ENCODE measurements around the gene PLSCR2.
"Not testable (repeated sequence)": the region's sequence is repeated elsewhere in the genome, so short reads cannot be mapped to it uniquely, and the experiment has no call there.

DNA sequence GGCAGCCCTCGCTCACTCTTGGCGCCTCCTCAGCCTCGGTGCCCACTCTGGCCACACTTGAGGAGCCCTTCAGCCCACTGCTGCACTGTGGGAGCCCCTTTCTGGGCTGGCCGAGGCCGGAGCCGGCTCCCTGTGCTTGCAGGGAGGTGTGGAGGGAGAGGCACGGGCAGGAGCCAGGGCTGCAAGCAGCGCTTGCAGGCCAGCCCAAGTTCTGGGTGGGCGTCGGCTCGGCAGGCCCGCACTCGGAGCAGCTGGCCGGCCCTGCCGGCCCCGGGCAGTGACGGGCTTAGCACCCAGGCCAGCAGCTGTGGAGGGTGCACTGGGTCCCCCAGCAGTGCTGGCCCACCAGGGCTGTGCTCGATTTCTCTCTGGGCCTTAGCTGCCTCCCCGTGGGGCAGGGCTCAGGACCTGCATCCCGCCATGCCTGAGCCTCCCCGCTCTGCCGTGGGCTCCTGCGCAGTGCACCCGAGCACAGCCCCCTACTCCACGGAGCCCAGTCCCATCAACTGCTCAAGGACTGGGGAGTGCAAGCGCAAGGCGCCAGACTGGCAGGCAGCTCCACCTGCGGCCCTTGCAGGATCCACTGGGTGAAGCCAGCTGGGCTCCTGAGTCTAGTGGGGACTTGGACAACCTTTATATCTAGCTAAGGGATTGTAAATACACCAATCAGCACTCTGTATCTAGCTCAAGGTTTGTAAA is 27.9 kb upstream of the PLSCR2 start:
- TF ChIP-seq, protein P1, sequence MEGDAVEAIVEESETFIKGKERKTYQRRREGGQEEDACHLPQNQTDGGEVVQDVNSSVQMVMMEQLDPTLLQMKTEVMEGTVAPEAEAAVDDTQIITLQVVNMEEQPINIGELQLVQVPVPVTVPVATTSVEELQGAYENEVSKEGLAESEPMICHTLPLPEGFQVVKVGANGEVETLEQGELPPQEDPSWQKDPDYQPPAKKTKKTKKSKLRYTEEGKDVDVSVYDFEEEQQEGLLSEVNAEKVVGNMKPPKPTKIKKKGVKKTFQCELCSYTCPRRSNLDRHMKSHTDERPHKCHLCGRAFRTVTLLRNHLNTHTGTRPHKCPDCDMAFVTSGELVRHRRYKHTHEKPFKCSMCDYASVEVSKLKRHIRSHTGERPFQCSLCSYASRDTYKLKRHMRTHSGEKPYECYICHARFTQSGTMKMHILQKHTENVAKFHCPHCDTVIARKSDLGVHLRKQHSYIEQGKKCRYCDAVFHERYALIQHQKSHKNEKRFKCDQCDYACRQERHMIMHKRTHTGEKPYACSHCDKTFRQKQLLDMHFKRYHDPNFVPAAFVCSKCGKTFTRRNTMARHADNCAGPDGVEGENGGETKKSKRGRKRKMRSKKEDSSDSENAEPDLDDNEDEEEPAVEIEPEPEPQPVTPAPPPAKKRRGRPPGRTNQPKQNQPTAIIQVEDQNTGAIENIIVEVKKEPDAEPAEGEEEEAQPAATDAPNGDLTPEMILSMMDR (conservative IDR thresholded peaks at IDR 0.05; ENCODE audit: low read depth, low read length), result not testable (repeated sequence)
- not testable (repeated sequence) for TF ChIP-seq EZH2 (IDR thresholded peaks at IDR 0.05; ENCODE audit: low read length, unreplicated experiment)

Measured in PC-3 (cell line).